GOT3 (cell line): ENCODE results near the gene KIAA1210.

Experiments
- DNase-seq: peaks from one replicate; lab custom pipeline; 2025; ENCODE audit warnings: mixed read lengths; lab: John Stamatoyannopoulos, UW

Gene KIAA1210

GRCh38 chrX:119093991-119094735, 33.4 kb downstream of the KIAA1210 start:
- no peak for DNase-seq

- no peak for DNase-seq
These were observed 37.0 kb downstream of the KIAA1210 start for GRCh38 chrX:119090627-119091026.

- DNase-seq: no peak
These were observed 38.0 kb downstream of the KIAA1210 start for GRCh38 chrX:119089619-119090018.

- no peak for DNase-seq
These were observed 40.5 kb downstream of the KIAA1210 start for GRCh38 chrX:119087121-119087520.

- no peak for DNase-seq
These were observed 42.8 kb downstream of the KIAA1210 start for GRCh38 chrX:119084766-119085165.

GRCh38 chrX:119082278-119082677, 45.3 kb downstream of the KIAA1210 start:
- no peak for DNase-seq

- no peak for DNase-seq
These were observed 52.2 kb downstream of the KIAA1210 start for GRCh38 chrX:119075270-119076025.

GRCh38 chrX:119073911-119074310, 53.7 kb downstream of the KIAA1210 start:
- no peak for DNase-seq

- DNase-seq: no peak
These were observed 54.3 kb downstream of the KIAA1210 start for GRCh38 chrX:119073200-119073905.

GRCh38 chrX:119072744-119073143, 54.9 kb downstream of the KIAA1210 start, which contains the start of gene CT47C1:
Gene CT47C1, plus strand, starts transcription at chrX:119072993. Its CDS starts 233 bp downstream, at chrX:119073226.
- no peak for DNase-seq

GRCh38 chrX:119071381-119071780, 56.2 kb downstream of the KIAA1210 start:
- no peak for DNase-seq

- DNase-seq: no peak
These were observed 57.9 kb downstream of the KIAA1210 start for GRCh38 chrX:119069762-119070161.

GRCh38 chrX:119069128-119069527, 58.5 kb downstream of the KIAA1210 start:
- DNase-seq: no peak

GRCh38 chrX:119067023-119067739, 60.4 kb downstream of the KIAA1210 start:
- no peak for DNase-seq

- DNase-seq: no peak
These were observed 64.2 kb downstream of the KIAA1210 start for GRCh38 chrX:119063428-119063827.

GRCh38 chrX:119062750-119063374, 64.8 kb downstream of the KIAA1210 start:
- DNase-seq: no peak

- DNase-seq: no peak
These were observed 71.9 kb downstream of the KIAA1210 start for GRCh38 chrX:119055687-119056086.

GRCh38 chrX:119045884-119046283, 81.7 kb downstream of the KIAA1210 start:
- no peak for DNase-seq

- no peak for DNase-seq
These were observed 84.6 kb downstream of the KIAA1210 start for GRCh38 chrX:119042996-119043395.

GRCh38 chrX:119042040-119042439, 85.6 kb downstream of the KIAA1210 start:
- DNase-seq: no peak

GRCh38 chrX:119041175-119041574, 86.4 kb downstream of the KIAA1210 start:
- DNase-seq: no peak
